SK-N-MC (cell line): ENCODE measurements around the gene CFAP65.

ENCODE experiments used
- DNase-seq: peaks from one replicate; pipeline ENCODE4 v3.0.0-alpha.2; 2011; ENCODE audit warnings: low read depth, low spot score
- H3K27ac ChIP-seq: fragments of 200-600 bp; sonication (generic); 2 replicates; pipeline ENCODE4 v1.5.1; 2016; ENCODE audit warnings: mixed run types
- H3K36me3 ChIP-seq: fragments of 200-600 bp; sonication (generic); 2 replicates; pipeline ENCODE4 v1.6.1; 2017; ENCODE audit warnings: antibody characterized with exemption, low read length, mixed read lengths; ENCODE audit not compliant: insufficient read depth
- H3K4me3 ChIP-seq: fragments of 200-600 bp; sonication (generic); 2 replicates; pipeline ENCODE4 v1.5.1; 2016
- H3K9ac ChIP-seq: fragments of 200-600 bp; sonication (generic); 2 replicates; pipeline ENCODE4 v1.8.0; 2017; ENCODE audit warnings: mixed run types, mixed read lengths; ENCODE audit not compliant: insufficient read length
- H3K9me3 ChIP-seq: fragments of 200-600 bp; sonication (generic); 2 replicates; pipeline ENCODE4 v1.6.1; 2017; ENCODE audit warnings: low read depth, mild to moderate bottlenecking, antibody characterized with exemption, low read length, moderate library complexity, mixed read lengths
- EZH2 ChIP-seq: fragments of 200-600 bp; sonication (generic); IDR thresholded peaks from one replicate; pipeline ENCODE4 v1.6.1; 2017; ENCODE audit warnings: antibody characterized with exemption
- FOXP2 ChIP-seq: optimal IDR thresholded peaks from 2 replicates; pipeline ENCODE3; 2011; ENCODE audit warnings: mild to moderate bottlenecking, moderate library complexity; ENCODE audit not compliant: insufficient read depth; ENCODE audit errors: extremely low read length, control extremely low read depth
- POLR2AphosphoS5 ChIP-seq: IDR thresholded peaks from 2 replicates; pipeline ENCODE4 v1.6.1; 2012; ENCODE audit warnings: mild to moderate bottlenecking, low read depth, low read length, borderline replicate concordance

Gene CFAP65

DNA sequence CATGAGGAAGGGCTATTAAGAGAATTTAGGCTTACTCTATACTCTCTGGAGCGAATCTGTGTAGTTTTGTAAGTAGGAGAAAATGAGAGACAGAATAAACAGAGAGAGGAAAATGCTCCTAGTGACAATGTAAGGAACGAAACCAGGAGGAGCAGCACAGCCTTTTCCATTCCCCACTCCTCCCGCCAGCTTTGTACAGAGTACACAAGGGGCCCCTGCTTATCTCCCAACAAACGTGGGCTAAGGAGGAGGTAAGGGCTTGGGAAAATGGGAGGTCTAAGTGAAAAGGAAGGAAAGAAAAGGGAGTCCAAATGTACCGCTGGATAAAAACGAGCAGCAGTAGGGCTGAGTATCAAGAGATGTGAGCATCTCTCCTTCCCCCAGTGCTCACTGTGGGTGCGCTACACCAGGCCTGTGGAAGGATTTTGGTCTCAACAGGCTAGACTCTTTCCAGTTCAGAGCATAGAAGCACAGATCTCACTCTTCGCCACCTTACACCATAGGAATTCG lies 31.5 kb upstream of the CFAP65 start:
- Histone ChIP-seq H3K4me3 (no peak overlapping the region), H3K27ac (no peak overlapping the region), H3K9ac (no peak overlapping the region), H3K9me3 (no peaks in the 10 kb centered on the region), H3K36me3 (no peaks in the 10 kb centered on the region)
- TF ChIP-seq EZH2 (no peak), POLR2AphosphoS5 (no peak), FOXP2 (no peak)
- DNase-seq, result no peak

DNA sequence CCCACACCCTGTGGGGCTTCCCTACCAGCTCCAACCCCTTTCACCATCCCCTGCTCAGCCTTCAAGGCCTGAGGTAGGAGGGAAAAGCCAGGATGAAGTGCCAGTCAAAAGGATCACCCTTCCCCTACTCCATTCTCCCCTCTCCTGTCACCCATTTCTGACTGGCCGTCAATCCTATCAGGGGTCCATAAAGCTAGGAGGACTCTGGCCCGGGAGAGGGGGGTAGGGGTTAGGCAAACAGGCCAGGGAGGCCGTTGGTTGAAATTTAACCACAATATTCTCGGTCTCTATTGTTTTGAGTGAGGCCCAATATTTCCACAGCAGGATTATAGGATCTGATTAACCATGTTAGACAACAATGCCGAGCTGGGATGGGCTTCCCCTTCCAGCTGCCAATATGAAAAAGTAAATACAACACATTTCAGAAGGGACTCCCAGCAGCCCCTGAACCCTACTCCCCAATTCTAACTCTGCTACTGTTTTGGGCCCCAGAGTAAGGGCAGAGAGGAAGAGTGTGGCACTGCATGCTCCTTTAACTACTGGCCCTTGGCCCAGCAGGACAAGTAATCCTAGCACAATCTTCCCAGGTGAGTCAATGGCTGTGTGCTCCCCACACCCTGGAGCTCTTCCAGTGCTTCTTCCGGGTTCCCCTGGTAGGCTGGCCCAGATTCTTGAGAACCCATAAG lies 30.0 kb upstream of the CFAP65 start:
- TF ChIP-seq POLR2AphosphoS5 (no peak), EZH2 (no peak), FOXP2 (no peak)
- no peak overlapping the region for H3K27ac ChIP-seq
- H3K36me3 ChIP-seq, result no peaks in the 10 kb centered on the region
- H3K9ac ChIP-seq, result no peak overlapping the region
- no peak for DNase-seq
- no peaks in the 10 kb centered on the region for H3K9me3 ChIP-seq
- no peak overlapping the region for H3K4me3 ChIP-seq

- no peak for TF ChIP-seq POLR2AphosphoS5
- TF ChIP-seq EZH2, result no peak
- no peak for TF ChIP-seq FOXP2
These were observed 24.2 kb upstream of the CFAP65 start for GRCh38 chr2:219065484-219065883.

GRCh38 chr2:219062081-219062480 lies 20.8 kb upstream of the CFAP65 start:
- no peak overlapping the region for H3K4me3 ChIP-seq
- H3K36me3 ChIP-seq, result no peaks in the 10 kb centered on the region
- no peaks in the 10 kb centered on the region for H3K9me3 ChIP-seq
- DNase-seq, result no peak
- TF ChIP-seq EZH2, result no peak
- TF ChIP-seq POLR2AphosphoS5, result no peak
- no peak for TF ChIP-seq FOXP2
- H3K27ac ChIP-seq, result no peak overlapping the region
- no peak overlapping the region for H3K9ac ChIP-seq

More at GRCh38 chr2:219065484-219065883, 24.2 kb upstream of the CFAP65 start:
- DNase-seq, result no peak
- no peak overlapping the region for H3K27ac ChIP-seq
- no peaks in the 10 kb centered on the region for H3K36me3 ChIP-seq
- H3K9me3 ChIP-seq, result no peaks in the 10 kb centered on the region
- H3K4me3 ChIP-seq, result no peak overlapping the region
- H3K9ac ChIP-seq, result no peak overlapping the region

GRCh38 chr2:219060821-219061791 lies 19.8 kb upstream of the CFAP65 start, which contains the start of gene IHH:
Gene IHH, minus strand, starts transcription at chr2:219060921. Its CDS starts 454 bp downstream, at chr2:219060467.
- Histone ChIP-seq H3K9me3 (no peaks in the 10 kb centered on the region), H3K4me3 (no peak within 1 kb of the TSS), H3K36me3 (no peaks in the 10 kb centered on the region), H3K27ac (no peak within 1 kb of the TSS), H3K9ac (no peak within 1 kb of the TSS)
- no peak for DNase-seq
- TF ChIP-seq EZH2, result peak; percentile 91
- TF ChIP-seq POLR2AphosphoS5, result no peak

DNA sequence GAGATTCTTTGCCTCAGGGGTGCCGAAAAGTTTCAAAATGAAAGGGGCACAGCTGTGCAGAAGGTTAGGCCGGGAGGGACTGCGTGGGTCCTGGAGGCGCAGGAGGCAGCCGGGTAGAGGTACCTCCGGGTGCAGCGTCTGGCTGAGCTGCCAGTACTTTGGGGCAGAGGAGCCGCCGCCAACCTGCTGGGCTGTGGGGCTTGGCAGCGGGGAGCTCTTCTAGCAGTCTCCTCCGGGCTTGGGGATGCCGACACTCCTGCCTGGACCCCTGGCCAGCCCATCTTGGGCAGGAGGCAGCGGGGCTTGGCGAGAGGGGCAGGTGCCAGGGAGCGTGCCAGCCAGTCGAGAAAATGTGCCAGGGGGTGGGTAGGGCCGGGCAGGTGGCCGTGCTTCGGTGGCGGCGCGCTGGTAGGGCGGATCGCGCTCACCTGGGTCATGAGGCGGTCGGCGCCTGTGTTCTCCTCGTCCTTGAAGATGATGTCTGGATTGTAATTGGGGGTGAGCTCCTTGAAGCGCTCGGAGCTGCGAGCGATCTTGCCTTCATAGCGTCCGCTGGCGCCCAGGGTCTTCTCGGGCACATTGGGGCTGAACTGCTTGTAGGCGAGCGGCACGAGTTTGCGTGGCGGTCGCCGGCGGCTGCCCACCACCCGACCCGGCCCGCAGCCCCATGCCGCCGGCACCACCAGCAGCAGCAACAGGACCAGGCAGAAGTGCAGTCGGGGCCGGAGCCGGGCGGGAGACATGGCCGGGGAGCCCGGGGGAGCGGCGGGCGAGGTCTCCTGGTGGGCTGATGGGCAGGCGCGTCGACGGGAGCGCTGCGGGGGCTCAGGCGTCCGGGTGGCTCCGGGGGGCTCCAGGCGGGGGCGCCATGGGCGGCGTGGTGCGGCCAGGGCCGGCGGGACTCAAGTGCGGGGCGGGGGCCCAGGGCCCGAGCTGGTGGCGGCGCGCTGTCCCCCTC lies 18.7 kb upstream of the CFAP65 start:
- TF ChIP-seq POLR2AphosphoS5 (no peak), EZH2 (peak; percentile 95)
- Histone ChIP-seq H3K4me3 (no peak overlapping the region), H3K9ac (no peak overlapping the region), H3K9me3 (no peaks in the 10 kb centered on the region), H3K27ac (no peak overlapping the region), H3K36me3 (no peaks in the 10 kb centered on the region)
- no peak for DNase-seq

DNA sequence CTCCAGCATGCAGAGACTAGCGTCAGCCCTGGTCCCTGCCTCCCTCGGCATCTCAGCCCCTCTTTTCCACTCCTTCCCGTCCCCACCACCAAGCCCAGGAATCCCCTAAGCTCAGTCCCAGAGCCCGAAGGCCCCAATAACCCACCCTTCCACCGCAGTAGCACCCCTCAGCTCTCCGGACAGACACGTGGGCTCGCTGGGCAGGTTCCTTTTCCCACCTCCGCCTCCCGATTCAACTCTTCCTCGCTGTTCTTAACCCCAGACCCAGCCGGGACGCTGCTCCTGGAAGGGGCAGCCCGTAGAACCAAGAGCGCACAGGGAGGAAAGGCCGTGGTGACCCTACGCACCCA lies 18.0 kb upstream of the CFAP65 start:
- H3K27ac ChIP-seq, result no peak overlapping the region
- no peak for DNase-seq
- no peak overlapping the region for H3K4me3 ChIP-seq
- no peak for TF ChIP-seq EZH2
- no peak for TF ChIP-seq FOXP2
- H3K9ac ChIP-seq, result no peak overlapping the region
- no peaks in the 10 kb centered on the region for H3K9me3 ChIP-seq
- no peaks in the 10 kb centered on the region for H3K36me3 ChIP-seq
